Activated CD8-positive, alpha-beta memory T cell treated with anti-CD3 and anti-CD28 coated beads, Interleukin-2, amount 50 U/mL, for 4 hours (primary cell): ENCODE measurements around the gene HACE1.
A peak's percentile ranks its signal among the peaks of the same experiment; 100 is the strongest.

Experiments
- DNase-seq: peaks from one replicate; pipeline ENCODE4 v3.0.0-alpha.2; 2020

Gene HACE1

DNA sequence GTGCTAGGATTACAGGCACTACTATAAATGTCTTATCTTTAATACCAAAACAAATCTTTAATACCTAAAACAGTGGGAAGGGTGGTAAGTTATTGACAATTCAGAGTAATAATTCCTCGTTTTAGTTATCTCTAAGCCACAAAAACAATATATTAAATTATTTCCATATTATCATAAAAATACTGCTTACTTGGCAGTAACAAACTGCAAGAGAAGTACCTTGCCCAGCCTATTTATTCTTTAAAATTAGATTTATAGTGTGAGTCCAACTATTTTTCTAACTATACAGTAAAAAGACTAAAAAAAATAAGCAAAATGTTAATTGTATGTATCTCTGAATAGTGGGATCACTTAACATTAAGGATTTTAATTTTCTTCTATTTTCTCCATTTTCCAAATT lies 123.2 kb downstream of the HACE1 start:
- no peak for DNase-seq

DNA sequence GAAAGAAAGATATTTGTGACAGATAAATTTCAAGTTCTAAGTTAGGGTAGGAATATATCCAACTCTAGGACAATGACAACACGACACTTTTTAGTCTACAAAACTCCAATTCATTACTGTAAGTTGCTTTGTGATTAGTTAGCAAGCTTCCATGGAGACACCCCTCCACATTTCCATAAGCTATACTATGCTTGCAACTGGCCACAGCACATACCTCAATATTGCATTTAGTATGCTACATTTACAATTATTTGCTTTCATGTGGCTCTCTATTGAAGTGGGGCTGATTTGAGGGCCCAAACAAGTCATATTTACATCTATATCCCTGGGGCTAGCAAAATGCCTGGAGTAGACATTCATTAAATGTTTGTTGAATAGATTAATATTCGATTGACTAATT lies 129.3 kb downstream of the HACE1 start:
- DNase-seq = no peak

DNA sequence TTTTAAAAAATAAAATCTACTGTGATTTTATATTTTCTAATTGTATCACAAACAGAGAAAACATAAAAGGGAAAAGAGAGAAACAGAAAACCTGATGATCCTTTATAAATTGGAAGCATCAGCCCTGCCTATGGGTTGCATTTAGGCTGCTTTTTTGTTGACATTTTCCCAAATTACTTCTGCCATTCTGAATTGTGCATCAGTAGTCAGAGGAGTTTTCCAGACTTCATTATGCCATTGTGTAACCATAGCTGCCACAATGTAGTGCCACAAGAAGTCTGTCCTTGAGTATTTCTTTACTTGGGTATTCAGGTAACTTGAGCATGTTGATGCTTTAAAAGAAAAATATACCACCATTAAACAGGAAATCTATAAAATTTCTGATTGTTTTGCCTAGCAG lies 130.3 kb downstream of the HACE1 start:
- DNase-seq = no peak

DNA sequence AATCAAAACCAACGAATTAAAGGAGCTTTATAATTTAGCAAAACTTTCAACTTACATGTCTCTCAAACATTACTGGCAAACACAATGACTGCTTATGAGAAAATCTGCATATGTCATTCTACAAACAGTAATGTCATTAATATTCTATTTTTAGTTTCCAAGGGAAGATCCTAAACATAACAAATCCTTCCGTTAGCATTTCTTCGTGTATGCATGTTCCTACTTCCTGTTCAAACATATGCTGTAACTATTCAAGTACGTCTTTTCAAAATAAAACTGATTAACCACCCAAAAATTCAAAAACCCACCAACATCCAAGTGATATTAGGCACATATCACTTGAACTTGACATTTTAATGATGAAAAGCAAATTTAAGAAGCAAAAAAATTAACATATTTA lies 131.3 kb downstream of the HACE1 start:
- DNase-seq = no peak

DNA sequence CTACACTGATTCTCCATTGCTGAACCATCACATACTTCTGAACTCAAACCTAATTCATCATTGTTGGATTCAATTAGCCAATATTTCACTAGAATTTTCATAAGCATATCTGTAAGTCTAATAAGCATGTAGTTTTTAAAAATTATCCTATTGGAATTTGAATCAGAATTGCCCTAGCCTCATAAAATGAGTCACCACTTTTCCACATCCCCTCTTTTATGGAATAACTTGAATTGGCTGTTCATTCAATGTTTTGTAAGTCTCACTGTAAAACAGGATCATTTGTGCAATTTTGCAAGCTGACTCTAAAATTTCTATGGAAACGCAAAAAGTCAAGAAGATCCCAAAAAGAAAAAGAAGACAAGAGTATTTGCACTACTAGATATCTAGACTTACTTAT lies 141.0 kb downstream of the HACE1 start:
- DNase-seq = no peak

DNA sequence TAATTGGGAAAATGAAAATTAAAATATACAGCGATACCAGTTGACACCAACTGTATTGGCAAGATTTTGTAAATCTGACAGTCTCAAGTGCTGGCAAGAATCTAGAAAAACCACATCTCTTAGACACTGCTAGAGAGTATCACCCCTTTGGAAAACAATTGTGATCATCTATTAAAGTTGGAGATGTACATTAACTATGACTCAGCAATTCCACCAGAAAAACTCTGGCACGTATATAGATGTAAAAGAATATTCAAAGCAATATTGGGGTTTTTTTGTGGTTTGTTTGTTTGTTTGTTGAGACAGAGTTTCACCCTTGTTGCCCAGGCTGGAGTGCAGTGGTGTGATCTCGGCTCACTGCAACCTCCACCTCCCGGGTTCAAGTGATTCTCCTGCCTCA lies 142.9 kb downstream of the HACE1 start:
- DNase-seq = no peak

DNA sequence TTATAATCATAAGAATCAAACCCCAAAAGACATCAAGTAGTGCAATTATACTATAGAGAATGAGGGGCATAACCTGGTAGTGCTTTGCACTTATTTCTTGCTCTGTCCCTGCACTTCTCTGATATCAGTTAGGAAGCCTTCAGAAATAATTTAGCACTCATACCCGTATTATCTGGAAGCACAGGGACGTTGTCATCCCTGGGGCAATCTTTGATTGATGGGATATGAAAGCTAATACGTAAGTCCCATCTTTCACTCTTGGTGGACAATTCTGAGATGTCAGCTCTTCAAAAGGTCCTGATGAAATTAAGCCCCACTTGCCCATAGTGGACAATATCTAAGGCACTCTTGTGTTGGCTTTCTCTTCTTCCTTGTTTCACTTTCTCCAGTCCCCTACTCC lies 144.9 kb downstream of the HACE1 start:
- DNase-seq = no peak

DNA sequence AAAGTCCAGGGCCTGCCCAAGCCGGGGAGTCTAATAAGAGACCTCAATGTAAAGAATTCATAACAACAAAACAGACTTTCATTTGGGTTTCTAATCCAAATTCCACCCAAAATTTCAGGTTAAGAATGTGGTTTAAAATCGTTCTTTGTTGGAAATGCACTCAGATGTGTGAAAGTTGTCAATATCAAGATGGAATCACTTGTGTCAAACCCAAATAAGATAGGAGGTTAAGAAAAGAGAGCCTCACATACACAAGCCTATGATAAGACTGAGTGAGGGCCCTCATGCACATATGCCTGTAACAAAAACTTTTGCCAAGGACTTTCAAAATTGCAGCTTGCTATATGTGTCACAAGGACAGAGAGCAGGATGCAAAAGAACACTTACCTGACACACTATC lies 145.7 kb downstream of the HACE1 start:
- DNase-seq = no peak

DNA sequence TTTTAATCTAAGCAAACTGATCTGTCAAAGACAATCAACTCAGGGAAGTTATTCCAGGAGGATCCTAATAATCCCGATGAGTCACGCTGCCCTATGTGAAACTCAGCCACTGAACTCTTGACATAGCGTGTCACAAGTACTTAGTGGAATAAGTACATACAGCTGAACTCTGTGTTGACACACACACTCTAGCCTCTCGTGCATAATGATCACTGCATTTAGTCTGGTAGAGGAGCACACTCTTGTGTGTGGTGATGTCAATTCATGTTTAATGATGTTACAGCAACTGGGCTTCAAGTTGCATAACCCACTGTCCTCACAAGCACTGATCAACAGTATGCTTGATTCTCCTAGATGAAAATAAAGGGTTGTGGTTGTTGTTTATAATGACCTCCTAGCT lies 148.3 kb downstream of the HACE1 start:
- no peak for DNase-seq

DNA sequence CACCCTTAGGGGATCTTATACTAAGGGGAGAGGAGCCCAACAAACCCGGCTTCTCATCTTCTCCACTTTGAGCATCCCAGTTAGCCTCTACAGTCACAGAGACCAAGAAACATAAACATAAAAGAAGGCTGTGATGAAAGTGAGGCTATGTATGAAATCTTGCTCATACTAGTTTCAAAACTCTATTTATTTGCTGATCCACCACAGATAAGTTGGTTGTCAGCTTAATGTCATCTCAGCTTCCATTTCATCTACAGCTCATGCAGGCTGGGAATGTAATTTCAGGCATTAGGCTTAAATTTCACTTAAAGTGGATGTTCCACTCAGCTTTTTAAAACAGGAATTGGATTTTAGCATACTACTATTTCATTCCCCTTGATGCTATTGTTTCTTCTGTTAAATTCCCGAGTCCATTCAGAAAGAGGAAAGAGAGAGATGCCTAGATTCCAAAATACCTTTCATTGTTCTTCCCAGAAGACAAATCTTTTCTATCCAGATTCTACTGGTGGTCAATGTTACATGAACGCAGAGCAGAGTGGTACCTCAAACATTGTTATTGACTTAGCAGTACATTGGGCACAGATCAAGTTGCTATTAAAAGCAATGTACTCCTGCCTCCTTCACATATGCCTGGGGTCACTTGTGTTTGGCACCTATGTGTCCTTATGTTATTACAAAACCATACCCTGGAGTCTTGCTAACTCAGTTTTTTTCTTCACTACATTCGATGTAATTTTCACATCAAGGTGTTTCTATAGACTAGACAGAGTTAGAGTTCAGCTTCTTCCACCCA lies 149.0 kb downstream of the HACE1 start:
- DNase-seq = no peak

DNA sequence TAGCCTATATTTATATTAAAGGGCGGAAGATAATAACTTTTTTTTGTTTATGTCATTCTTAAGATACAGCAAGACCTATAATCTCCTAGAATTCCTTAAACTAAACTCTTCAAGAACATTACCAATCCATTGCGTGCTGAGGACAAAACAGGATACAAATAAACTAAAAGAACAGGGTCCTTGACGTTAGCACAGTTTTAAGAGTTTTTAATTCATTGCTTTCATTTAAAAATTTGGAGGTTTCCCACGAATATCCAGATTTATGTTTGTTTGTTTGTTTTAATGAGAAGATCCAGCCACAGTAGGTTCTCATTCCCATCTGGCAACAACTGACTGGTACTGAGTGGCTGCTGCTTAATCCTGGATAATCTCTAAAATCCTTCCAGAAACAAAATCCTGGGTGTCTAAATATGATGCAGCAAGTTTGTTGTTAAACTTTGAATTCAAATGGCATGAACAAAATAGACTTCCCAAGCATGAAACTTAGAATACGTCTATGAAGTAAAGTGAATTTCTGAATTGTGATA lies 153.7 kb downstream of the HACE1 start:
- no peak for DNase-seq

DNA sequence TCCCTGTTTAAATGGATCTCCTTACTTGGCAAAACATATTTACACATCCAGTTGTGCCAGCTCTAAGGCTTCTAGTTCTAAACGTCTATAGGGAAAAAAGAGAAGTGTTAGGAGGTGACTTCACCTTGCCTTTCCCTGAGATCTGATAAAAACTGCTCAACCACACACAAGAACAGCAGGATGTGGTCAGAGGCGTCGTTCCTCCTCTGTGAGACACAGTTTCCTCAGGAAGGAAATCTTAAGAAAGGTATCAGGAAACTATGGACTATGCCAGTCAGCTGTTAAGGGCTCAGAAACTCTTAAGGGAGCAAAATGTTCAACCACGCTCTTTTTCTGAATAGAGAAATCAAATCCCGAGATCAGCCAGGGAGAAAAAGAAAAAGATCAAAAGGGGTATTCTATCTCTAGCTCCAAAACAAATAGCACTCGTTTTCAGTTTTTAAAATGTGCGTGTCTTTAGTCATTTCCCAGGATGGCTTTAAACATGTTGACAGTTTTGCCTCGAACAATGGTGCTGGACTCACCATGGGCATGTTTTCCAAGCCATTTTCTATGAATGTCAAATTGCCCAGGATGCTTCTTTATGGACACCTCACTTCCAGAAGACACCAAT lies 154.5 kb downstream of the HACE1 start:
- DNase-seq = peak; percentile 18

DNA sequence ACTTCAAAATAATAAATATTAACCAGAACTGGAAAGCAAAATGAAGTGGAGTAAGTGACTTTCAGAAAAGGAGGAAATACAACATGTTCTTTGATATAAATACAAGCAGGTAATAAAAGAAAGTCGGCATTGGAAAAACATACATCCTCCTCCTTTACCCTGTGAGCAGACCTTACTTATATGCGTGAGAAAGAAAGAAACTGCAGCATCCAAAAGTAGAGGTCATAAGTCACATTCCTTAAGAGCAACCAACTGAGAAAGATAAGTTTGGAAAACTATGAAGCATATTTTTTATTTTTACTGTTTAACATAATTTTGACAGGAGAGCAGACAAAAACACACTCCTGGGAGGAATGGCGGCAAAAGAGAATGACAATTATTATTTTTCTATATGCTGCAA lies 155.5 kb downstream of the HACE1 start:
- no peak for DNase-seq

DNA sequence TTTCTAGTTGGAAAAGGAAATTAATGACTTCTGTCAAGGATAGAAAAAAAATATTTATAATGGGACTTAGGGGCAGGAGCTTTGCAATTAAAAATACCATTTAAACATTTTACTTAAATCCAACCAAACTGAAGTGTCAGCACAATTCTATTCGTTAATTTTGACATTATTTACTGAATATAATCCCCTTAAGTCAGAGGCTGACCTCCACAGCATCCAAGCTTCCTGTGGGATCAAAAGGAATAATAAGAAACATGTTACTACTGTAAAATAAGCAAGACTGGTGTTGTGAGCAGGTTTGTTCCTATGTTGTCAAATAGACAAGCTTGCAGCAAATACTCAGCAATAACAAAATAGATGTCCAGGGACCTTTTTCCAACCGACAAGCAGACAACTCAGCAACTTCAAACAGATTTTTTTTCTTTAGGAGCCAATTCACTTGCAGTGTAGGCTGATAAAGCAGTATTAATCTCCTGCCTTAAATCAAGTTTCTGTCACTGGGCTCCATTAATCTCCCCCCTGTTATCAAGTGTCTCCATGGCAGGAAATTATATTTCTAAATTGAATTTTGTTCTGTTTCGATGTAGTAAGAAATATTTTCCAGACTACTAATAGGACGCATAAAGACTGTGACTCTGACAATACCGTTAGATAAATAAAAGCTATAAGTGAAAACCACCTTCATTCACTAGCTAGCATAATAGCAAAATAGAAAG lies 157.4 kb downstream of the HACE1 start:
- no peak for DNase-seq

DNA sequence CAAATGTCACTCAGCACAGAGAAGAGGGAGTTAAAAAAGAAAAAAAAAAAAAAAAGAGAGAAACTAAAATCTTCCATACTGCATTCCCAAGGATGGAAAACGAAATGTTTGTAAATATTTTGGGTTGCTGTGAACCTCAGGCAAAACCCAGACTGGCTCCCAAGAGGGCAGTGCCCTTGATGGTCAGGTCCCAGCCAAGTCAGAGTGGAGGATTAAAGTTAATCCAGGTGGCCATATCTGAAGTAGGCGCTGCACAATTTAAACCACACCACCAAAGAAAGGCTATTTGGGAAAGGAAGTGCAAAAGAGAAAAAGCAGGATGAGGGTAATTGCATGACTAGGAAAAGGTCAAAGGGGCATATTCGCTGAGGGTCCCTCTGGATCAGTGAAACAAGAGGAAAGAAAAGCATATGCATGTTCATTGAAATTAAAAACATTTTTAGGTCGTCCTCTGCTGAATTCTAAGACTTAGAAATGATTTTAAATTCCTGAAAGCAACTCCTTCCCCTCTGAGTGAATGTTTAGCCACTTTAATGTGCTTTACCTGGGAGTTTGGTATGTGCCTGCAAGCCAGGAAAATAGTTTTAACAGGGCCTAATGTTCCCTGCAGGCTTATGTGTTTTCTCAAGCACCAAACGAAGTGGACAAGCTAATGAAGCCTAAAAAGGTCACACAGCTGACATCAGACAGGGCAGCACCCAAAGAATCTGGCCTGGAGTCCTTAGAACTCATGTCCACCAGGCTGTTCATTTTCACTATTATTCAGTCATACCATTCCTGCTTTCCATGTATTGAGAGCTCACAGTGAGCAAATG lies 159.1 kb downstream of the HACE1 start:
- DNase-seq = no peak

DNA sequence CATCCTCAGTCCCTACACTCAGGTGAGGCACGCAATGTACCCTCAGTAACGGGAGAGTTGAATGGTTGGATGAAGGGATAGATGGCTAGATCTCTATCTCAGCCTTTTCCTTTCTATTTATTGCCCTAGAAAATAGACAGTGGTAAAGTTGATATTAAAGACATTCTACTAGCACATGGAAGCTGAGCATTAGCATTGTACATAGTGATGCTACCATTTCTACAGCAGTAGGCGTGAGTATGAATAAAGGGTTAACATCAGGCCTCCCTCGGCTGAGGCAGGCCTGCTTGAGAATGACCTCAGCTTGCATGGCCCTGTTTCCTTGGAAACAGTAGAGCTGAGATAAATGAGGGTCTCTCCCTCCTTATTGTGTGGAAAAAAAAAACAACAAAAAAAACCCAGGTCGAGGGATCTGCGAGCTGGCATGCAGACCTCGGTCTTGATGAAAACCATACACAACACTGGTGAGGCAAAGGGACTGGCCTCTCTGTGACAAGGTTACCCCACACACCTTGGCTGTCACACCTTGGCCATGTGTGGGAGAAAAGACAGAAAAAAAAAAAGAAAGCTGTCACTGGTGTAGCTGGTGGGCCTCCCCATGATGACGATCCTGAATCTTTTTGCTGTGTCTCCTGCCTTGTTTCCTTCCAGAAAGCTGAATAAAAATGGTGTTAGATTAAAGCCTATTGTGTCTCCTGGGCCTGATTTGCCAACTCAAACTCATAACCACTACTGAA lies 160.0 kb downstream of the HACE1 start:
- DNase-seq = no peak

DNA sequence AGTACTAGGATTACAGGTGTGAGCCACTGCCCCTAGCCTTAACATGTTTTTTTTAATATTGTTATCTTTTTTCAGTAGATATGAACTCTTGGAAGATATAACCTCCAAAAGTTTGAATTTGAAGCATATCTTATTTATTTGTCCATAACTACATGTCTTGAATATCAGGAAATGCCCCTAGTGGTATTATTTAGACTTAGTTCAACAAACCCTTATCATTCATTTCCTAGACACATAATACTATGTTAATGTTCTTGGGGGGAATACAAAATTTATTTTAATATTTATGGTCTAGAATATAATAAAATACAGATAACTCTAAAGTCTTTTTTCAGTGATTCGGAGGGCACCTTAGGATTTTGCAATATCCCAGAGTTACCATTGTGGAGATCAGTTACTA lies 160.7 kb downstream of the HACE1 start:
- no peak for DNase-seq

DNA sequence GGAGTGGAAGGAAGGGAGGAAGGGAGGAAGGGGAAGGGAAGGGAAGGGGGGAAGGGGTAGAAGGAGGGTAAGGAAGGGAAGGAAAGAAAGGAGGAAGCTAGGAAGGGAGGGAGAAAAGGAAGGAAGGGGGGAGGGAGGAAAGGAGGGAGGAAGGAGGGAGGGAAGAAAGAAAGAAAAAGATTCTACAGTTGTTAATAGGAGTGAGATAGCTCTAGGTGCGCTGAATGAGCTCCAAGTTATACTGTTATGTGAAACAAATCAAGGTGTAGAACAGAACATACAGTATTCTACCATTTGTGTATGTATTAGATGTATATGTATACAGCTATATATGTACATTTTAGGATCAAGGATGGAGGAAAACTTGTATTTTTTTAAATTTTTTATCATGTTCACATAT lies 167.7 kb downstream of the HACE1 start:
- DNase-seq = no peak

DNA sequence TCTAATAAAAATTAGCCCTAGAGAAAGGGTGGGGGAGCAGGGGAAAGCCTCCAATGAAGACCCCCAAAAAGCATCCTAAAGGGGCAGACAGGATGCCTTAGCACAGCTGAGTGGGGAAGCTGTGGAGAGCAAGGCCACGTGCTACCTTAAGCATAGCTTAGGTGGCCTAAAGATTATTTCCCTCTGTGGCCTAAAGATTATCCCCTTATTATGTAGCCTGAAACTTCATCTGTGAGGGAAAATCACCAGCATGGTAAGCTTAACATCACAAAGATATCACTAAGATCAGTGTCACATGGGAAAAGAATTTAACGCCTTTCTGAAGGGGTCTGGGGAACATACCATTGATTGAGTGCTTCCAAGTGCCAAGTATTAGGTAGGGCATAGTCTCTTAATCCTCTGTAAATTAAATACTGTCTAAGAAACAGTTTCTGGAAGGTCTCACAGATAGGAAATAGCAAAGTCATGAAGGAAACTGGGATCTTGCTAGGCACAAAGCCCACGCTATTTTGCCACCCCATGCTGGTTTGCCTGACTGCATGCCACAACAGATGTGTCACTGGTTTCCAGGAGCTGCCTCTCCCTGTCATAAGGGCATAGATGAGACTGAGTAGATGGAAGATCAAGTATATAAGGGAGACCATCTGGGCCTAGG lies 170.0 kb downstream of the HACE1 start:
- DNase-seq = no peak

DNA sequence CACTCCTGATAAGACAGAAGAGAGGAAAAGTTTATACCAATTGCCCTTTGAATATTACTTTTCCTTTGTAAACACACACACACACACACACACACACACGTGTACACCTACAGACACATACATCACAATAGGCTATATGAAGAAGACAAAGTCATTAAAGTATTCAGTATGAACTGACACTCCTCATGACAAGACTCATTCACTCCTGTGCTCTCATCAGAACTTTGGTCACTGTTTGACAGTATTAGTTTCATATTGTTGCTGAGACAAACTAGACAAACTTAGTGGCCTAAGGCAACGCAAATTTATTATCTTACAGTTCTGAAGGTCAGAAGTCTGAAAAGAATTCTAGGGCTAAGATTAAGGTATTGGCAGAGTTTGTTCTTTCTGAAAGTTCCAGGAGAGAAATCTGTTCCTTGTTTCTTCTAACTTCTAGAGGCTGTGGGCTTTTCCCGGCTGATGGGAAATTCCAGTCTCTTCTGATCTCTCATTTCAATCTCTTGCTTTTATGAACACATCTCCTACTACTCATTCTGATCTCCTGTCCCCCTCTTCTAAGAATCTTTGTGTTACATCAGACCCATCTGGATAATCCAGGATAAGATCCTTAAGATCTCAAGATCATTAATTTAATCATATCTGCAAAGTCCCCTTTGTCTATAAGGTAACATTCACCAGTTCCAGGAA lies 171.3 kb downstream of the HACE1 start:
- DNase-seq = no peak

DNA sequence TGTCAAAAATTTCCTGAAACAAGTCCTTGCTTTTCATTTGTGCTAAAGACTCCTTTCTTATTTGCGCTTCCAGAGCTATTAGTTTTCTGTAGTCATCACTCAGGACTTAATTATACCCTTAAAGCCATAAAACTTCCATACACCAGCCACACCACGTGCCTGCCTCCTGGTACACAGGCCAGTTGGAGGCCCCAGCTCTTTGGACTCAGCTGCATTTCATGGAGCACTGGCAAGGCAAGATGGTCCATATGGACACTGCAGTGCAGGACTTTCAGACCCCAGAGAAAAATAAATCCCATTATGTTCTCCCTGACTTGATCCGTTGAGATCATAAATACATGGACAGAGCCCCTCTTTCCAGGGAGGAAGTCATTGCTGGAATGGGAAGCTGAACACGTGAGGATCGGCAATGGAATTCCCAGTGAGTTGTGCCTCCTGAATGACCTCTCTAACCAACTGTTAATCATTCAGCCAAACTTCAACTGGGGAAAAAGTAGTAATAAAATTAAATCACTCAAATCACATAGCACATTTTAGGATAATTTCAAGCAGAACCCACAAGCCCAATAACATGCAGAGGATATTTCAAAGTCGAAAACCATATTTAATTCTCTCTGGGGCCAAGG lies 173.1 kb downstream of the HACE1 start:
- DNase-seq = no peak
